ENCODE measurements around the gene NFE2L3. TPM values are rescaled to one million over a fixed set of nuclear protein-coding genes. Genes with fewer than 3 reads are reported as not detected.

NFE2L3 gene
- total RNA-seq, 1 experiment from 2014 or later = 40.0 TPM

GRCh38 chr7:26141077-26141476, 10.9 kb upstream of the NFE2L3 start:
- no TSS peak for BruUV-seq (replicated peaks)
- Histone ChIP-seq H4K20me1 (ENCODE audit: low read length) (no peaks in the 10 kb centered on the region), H3K79me2 (ENCODE audit: low read length) (no peaks in the 10 kb centered on the region), H2AFZ (ENCODE audit: low read length) (no peak overlapping the region), H3K9me3 (ENCODE audit: low read length) (no peaks in the 10 kb centered on the region), H3K9ac (ENCODE audit: low read length) (no peak overlapping the region), H3K4me2 (ENCODE audit: low read length) (no peak overlapping the region), H3K9me2 (replicated peaks; ENCODE audit: low read length) (no peaks in the 10 kb centered on the region), H3K4me1 (ENCODE audit: insufficient read depth, low read length) (peaks cover 10% of the 10 kb centered on the region), H3F3A (ENCODE audit: low read length, unreplicated experiment) (no peaks in the 10 kb centered on the region), H3K36me3 (ENCODE audit: low read depth, low read length) (no peaks in the 10 kb centered on the region), H3K4me3 (ENCODE audit: low read length) (no peak overlapping the region), H3K27me3 (ENCODE audit: low read length) (no peaks in the 10 kb centered on the region), H3K27ac (ENCODE audit: low read length) (no peak overlapping the region)
- ChIA-PET CTCF (no interaction called here), POLR2A (ENCODE audit: unreplicated experiment) (no interaction called here)
- no peak for TF ChIP-seq EZH2phosphoT487 (IDR thresholded peaks at IDR 0.05; ENCODE audit: borderline replicate concordance, low read length)
- no peak for TF ChIP-seq CTCF (conservative IDR thresholded peaks at IDR 0.05; ENCODE audit: low read depth, low read length)
- TF ChIP-seq EZH2 (IDR thresholded peaks at IDR 0.05; ENCODE audit: low read length, unreplicated experiment) = no peak
- intact Hi-C loops (cut with micrococcal nuclease) = no loop called here
- no peak for DNase-seq
- ATAC-seq = no peak

GRCh38 chr7:26143298-26144048, 8.5 kb upstream of the NFE2L3 start:
- POLR2A ChIA-PET (ENCODE audit: unreplicated experiment) = interaction anchor here (0.5 to 0.6 kb wide), 3 partner anchors 9 to 55 kb away, joined by 3 to 9 read pairs (median 5); partner anchors contain the start of gene NFE2L3
- Histone ChIP-seq H4K20me1 (ENCODE audit: low read length) (no peaks in the 10 kb centered on the region), H3K9me2 (replicated peaks; ENCODE audit: low read length) (no peaks in the 10 kb centered on the region), H3K4me3 (ENCODE audit: low read length) (no peak overlapping the region), H2AFZ (ENCODE audit: low read length) (no peak overlapping the region), H3K4me1 (ENCODE audit: insufficient read depth, low read length) (peaks cover 10% of the 10 kb centered on the region), H3K27ac (ENCODE audit: low read length) (no peak overlapping the region), H3K9ac (ENCODE audit: low read length) (no peak overlapping the region), H3K36me3 (ENCODE audit: low read depth, low read length) (no peaks in the 10 kb centered on the region), H3K9me3 (ENCODE audit: low read length) (no peaks in the 10 kb centered on the region), H3K27me3 (ENCODE audit: low read length) (no peaks in the 10 kb centered on the region), H3K79me2 (ENCODE audit: low read length) (no peaks in the 10 kb centered on the region), H3F3A (ENCODE audit: low read length, unreplicated experiment) (no peaks in the 10 kb centered on the region), H3K4me2 (ENCODE audit: low read length) (peak overlapping the region; percentile 35)
- TF ChIP-seq EZH2 (IDR thresholded peaks at IDR 0.05; ENCODE audit: low read length, unreplicated experiment) (no peak), CTCF (conservative IDR thresholded peaks at IDR 0.05; ENCODE audit: low read depth, low read length) (no peak), EZH2phosphoT487 (IDR thresholded peaks at IDR 0.05; ENCODE audit: borderline replicate concordance, low read length) (no peak)
- ATAC-seq = peak; percentile 93
- DNase-seq = peak; percentile 68
- CTCF ChIA-PET = no interaction called here
- BruUV-seq (replicated peaks) = no TSS peak
- intact Hi-C loops (cut with micrococcal nuclease) = no loop called here
